ENCODE measurements around the gene TMPRSS3. TPM values are rescaled to one million over a fixed set of nuclear protein-coding genes. Genes with fewer than 3 reads are reported as not detected.

The TMPRSS3 gene
- total and polyA plus RNA-seq, 8 donors: 0.43 to 4.8 (median 0.81) TPM

GRCh38 chr21:42362700-42363099 lies 33.2 kb downstream of the TMPRSS3 start:
- no peak for TF ChIP-seq CTCF (IDR thresholded peaks at IDR 0.05)
- no peak overlapping the region for H3K4me3 ChIP-seq
- peaks cover 0 to 3% of the 10 kb centered on the region in 2 donors for H3K9me3 ChIP-seq
- H3K27me3 ChIP-seq: peaks cover 0 to 31% of the 10 kb centered on the region in 2 donors
- ATAC-seq (no peak), DNase-seq (no peak)
- H3K4me1 ChIP-seq: no peaks in the 10 kb centered on the region
- intact Hi-C loops (cut with DNase I): no loop called here
- H3K36me3 ChIP-seq: no peaks in the 10 kb centered on the region
- H3K27ac ChIP-seq: no peak overlapping the region

- no peak for DNase-seq
- no peak for TF ChIP-seq CTCF (IDR thresholded peaks at IDR 0.05)
- H3K36me3 ChIP-seq: no peaks in the 10 kb centered on the region
- no peak for ATAC-seq
- no peak overlapping the region for H3K4me3 ChIP-seq
- H3K9me3 ChIP-seq: peaks cover 0 to 3% of the 10 kb centered on the region in 2 donors
- intact Hi-C loops (cut with DNase I): no loop called here
- H3K4me1 ChIP-seq: no peaks in the 10 kb centered on the region
- peaks cover 0 to 31% of the 10 kb centered on the region in 2 donors for H3K27me3 ChIP-seq
- no peak overlapping the region for H3K27ac ChIP-seq
Observed at GRCh38 chr21:42362198-42362597, 33.7 kb downstream of the TMPRSS3 start.

- no peak for DNase-seq
- intact Hi-C loops (cut with DNase I): no loop called here
- Histone ChIP-seq H3K36me3 (no peaks in the 10 kb centered on the region), H3K4me3 (no peak overlapping the region), H3K4me1 (no peaks in the 10 kb centered on the region), H3K9me3 (peaks cover 0 to 6% of the 10 kb centered on the region in 2 donors), H3K27ac (no peak overlapping the region), H3K27me3 (peaks cover 0 to 31% of the 10 kb centered on the region in 2 donors)
- no peak for TF ChIP-seq CTCF (IDR thresholded peaks at IDR 0.05)
- no peak for ATAC-seq
Observed at GRCh38 chr21:42361286-42361685, 34.6 kb downstream of the TMPRSS3 start.

- H3K4me3 ChIP-seq: no peak overlapping the region
- no peaks in the 10 kb centered on the region for H3K36me3 ChIP-seq
- ATAC-seq: no peak
- H3K27me3 ChIP-seq: peaks cover 0 to 30% of the 10 kb centered on the region in 2 donors
- no peaks in the 10 kb centered on the region for H3K4me1 ChIP-seq
- peaks cover 0 to 8% of the 10 kb centered on the region in 2 donors for H3K9me3 ChIP-seq
- intact Hi-C loops (cut with DNase I): no loop called here
- TF ChIP-seq CTCF (IDR thresholded peaks at IDR 0.05): no peak
- H3K27ac ChIP-seq: no peak overlapping the region
- DNase-seq: no peak
Observed at GRCh38 chr21:42360317-42360716, 35.5 kb downstream of the TMPRSS3 start.

- peaks cover 0 to 16% of the 10 kb centered on the region in 2 donors for H3K27me3 ChIP-seq
- no peaks in the 10 kb centered on the region for H3K36me3 ChIP-seq
- peaks cover 0 to 18% of the 10 kb centered on the region in 2 donors for H3K9me3 ChIP-seq
- H3K4me1 ChIP-seq: no peaks in the 10 kb centered on the region
- no peak for TF ChIP-seq CTCF (IDR thresholded peaks at IDR 0.05)
- H3K27ac ChIP-seq: no peak overlapping the region
- no peak overlapping the region for H3K4me3 ChIP-seq
- ATAC-seq (no peak), DNase-seq (no peak)
- intact Hi-C loops (cut with DNase I): no loop called here
Observed at GRCh38 chr21:42358937-42359336, 36.9 kb downstream of the TMPRSS3 start.

All from left lung (tissue), 10 donors.